Osteocyte (in vitro differentiated cells): ENCODE measurements around the gene TRABD2A. TPM values are rescaled to one million over a fixed set of nuclear protein-coding genes. Genes with fewer than 3 reads are reported as not detected.

ENCODE experiments used
- DNase-seq: peaks from one replicate; pipeline ENCODE4 v3.0.0; 2021; ENCODE audit warnings: mixed read lengths; ENCODE audit not compliant: unreplicated experiment; ENCODE audit errors: extremely low spot score
- H3K27ac Mint-ChIP-seq: one replicate; pipeline ENCODE4 v1.8.0; 2021; ENCODE audit warnings: mild to moderate bottlenecking, mixed read lengths; ENCODE audit not compliant: unreplicated experiment
- H3K27me3 Mint-ChIP-seq: one replicate; pipeline ENCODE4 v1.8.0; 2021; ENCODE audit warnings: mixed read lengths; ENCODE audit not compliant: unreplicated experiment
- H3K36me3 Mint-ChIP-seq: one replicate; pipeline ENCODE4 v1.8.0; 2021; ENCODE audit warnings: mixed read lengths; ENCODE audit not compliant: unreplicated experiment
- H3K4me1 Mint-ChIP-seq: one replicate; pipeline ENCODE4 v1.8.0; 2021; ENCODE audit warnings: mixed read lengths; ENCODE audit not compliant: unreplicated experiment
- H3K4me3 Mint-ChIP-seq: one replicate; pipeline ENCODE4 v1.8.0; 2021; ENCODE audit warnings: mild to moderate bottlenecking, moderate library complexity, mixed read lengths; ENCODE audit not compliant: unreplicated experiment
- H3K9me3 Mint-ChIP-seq: one replicate; pipeline ENCODE4 v1.8.0; 2021; ENCODE audit warnings: mixed read lengths; ENCODE audit not compliant: unreplicated experiment
- total RNA-seq: library from RNA; stranded (reverse); gene quantifications from 2 replicates; pipeline ENCODE4 v1.2.1, GENCODE V29; 2021
- TF ChIP-seq, protein P1 (sequence below): fragments of 200-600 bp; sonication (generic); IDR thresholded peaks from 2 replicates; pipeline ENCODE4 v1.5.0; 2021; ENCODE audit warnings: antibody characterized with exemption, mild to moderate bottlenecking, moderate library complexity

The TRABD2A gene
- total RNA-seq, 1 donor from 2014 or later: 0.99 TPM

DNA sequence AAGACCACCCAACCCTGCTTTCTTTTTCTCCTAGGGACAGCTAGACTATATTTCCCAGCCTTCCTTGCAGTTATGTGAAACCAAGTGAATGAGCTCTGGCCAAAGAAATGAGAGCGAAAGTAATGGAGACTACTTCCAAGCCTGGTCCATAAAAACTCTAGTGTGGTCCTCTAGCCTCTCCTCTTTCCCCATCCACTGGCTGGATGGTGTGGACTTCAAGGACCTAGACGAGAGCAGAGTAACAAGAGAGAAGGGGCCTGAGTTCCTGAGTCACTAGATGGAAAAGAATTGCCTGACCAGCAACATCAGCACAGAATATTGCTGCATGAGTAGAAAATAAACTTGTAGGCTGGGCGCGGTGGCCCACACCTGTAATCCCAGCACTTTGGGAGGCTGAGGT lies 21.6 kb upstream of the TRABD2A start:
- no peak overlapping the region for H3K4me3 Mint-ChIP-seq
- no peak overlapping the region for H3K27ac Mint-ChIP-seq
- H3K27me3 Mint-ChIP-seq: no peaks in the 10 kb centered on the region
- TF ChIP-seq, protein P1, sequence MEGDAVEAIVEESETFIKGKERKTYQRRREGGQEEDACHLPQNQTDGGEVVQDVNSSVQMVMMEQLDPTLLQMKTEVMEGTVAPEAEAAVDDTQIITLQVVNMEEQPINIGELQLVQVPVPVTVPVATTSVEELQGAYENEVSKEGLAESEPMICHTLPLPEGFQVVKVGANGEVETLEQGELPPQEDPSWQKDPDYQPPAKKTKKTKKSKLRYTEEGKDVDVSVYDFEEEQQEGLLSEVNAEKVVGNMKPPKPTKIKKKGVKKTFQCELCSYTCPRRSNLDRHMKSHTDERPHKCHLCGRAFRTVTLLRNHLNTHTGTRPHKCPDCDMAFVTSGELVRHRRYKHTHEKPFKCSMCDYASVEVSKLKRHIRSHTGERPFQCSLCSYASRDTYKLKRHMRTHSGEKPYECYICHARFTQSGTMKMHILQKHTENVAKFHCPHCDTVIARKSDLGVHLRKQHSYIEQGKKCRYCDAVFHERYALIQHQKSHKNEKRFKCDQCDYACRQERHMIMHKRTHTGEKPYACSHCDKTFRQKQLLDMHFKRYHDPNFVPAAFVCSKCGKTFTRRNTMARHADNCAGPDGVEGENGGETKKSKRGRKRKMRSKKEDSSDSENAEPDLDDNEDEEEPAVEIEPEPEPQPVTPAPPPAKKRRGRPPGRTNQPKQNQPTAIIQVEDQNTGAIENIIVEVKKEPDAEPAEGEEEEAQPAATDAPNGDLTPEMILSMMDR: no peak
- H3K9me3 Mint-ChIP-seq: no peaks in the 10 kb centered on the region
- peaks cover 34% of the 10 kb centered on the region for H3K4me1 Mint-ChIP-seq
- H3K36me3 Mint-ChIP-seq: peaks cover 15% of the 10 kb centered on the region
- peak; percentile 15 for DNase-seq

DNA sequence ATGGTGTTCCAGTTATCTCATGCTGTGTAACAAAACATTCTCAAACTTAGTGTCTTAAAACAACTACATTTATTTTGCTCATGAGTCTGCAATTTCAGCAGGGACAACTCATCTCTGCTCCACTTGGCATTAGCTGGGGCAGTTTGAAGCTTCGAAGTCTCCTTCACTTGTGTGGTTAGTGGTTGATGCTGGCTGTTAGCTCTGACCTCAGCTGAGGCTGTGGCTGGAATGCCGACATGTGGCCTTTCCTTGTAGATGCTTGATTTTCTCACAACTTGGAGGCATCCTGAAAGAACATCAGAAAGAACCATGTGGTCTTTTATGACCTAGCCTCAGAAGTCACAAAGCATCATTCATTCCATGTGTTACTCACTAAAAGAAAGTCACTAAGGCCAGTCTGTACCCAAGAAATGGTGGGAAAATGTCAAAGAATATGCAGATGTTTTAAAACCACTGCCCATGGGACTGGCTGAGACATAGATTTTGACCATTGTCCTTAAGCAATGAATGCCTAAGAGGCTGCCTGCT lies 20.8 kb upstream of the TRABD2A start:
- TF ChIP-seq, protein P1: no peak
- peak; percentile 44 for DNase-seq
- H3K4me3 Mint-ChIP-seq: no peak overlapping the region
- H3K27me3 Mint-ChIP-seq: no peaks in the 10 kb centered on the region
- no peaks in the 10 kb centered on the region for H3K9me3 Mint-ChIP-seq
- peaks cover 7% of the 10 kb centered on the region for H3K36me3 Mint-ChIP-seq
- no peak overlapping the region for H3K27ac Mint-ChIP-seq
- peaks cover 32% of the 10 kb centered on the region for H3K4me1 Mint-ChIP-seq

DNA sequence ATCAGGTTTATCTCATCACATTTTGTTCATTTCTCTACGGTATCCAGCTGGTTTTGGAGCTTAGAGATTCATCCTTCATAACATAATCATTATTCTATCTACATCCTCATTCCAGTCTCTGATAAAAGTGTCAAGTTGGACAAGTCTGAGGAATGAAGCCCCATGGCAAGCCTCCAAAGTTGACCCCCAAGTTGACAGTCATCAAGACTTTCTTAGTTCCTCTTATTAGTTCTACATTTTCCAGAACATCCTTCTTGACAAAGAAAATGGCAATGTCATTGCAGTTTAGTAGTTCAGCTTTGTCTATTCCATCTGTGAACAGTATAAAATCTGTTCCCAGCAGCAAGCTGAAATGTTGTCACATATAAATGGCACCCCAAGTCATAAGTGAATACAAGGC lies 20.1 kb upstream of the TRABD2A start:
- TF ChIP-seq, protein P1: no peak
- no peak overlapping the region for H3K4me3 Mint-ChIP-seq
- peaks cover under 1% of the 10 kb centered on the region for H3K36me3 Mint-ChIP-seq
- H3K27me3 Mint-ChIP-seq: no peaks in the 10 kb centered on the region
- peaks cover 38% of the 10 kb centered on the region for H3K4me1 Mint-ChIP-seq
- H3K27ac Mint-ChIP-seq: no peak overlapping the region
- DNase-seq: no peak
- H3K9me3 Mint-ChIP-seq: no peaks in the 10 kb centered on the region

DNA sequence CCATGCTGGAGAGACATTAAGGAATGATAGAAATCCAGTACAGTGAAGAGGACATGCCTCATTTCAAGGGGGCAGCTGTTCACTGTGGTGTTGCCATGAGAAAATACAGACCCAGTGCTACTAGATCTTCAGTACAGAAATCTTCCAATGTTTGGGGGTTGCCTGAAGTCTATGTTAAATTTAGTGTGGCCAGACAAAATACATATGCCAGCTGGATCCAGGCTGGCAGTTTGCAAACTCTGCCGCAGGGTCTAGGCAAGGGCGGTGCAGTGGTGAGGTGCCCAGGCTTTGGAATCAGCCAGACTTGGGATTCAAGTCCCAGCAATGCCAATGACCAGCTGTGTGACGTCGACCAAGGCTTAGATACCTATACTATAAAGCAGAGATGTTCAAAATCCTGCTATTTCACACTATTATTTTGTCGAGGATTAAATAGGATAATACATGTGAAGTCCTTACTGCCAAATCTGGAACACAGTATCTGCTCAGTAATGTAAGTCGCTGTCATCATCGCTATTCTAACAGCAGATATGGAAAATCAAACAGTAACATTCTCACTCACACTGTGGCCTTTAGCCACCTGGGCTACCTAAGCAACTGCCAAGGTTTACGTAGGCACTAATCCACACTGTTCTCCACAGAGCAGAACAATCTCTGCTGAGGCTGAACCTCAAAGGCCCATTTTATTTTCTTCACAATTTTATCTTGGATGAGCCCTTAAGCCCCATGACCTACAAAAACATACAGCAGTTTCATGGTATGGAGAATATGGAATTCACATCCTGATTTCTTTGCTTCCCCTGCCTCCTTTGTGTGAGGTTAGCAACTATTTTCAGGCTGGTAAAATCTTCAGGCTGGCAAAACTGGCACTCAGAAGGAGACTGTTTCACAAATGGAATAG lies 18.7 kb upstream of the TRABD2A start:
- DNase-seq: no peak
- Mint-ChIP-seq H3K27ac (peak overlapping the region; percentile 21), H3K36me3 (no peaks in the 10 kb centered on the region), H3K27me3 (no peaks in the 10 kb centered on the region), H3K4me1 (peaks cover 50% of the 10 kb centered on the region), H3K4me3 (no peak overlapping the region), H3K9me3 (no peaks in the 10 kb centered on the region)
- TF ChIP-seq, protein P1: no peak

DNA sequence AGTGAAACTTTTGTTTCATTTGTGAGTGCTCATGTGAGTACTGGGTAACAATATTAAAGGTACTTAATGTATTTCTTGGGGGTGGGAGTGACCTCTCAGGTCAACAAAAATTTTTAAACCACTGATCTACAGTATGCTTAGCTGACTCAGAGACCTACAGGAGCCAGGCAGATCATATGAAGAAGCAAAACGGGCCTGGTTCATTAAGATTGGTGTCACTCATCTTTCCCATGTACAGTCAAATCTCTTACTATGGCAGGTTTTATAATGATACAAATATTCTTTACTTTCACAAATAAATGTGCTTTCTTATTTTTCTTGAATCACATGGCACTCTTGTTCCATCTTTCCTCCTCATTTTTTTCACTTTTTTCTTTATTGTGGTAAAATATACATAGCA lies 16.9 kb upstream of the TRABD2A start:
- Mint-ChIP-seq H3K27ac (peak overlapping the region; percentile 89), H3K27me3 (no peaks in the 10 kb centered on the region), H3K9me3 (no peaks in the 10 kb centered on the region), H3K36me3 (no peaks in the 10 kb centered on the region), H3K4me1 (peaks cover 52% of the 10 kb centered on the region), H3K4me3 (no peak overlapping the region)
- DNase-seq: no peak
- TF ChIP-seq, protein P1: no peak
